IMR-90 (cell line): ENCODE data around the gene AKR1A1.

Source experiments
- BHLHE40 ChIP-seq: fragments of 150-350 bp; IDR thresholded peaks from 2 replicates; pipeline ENCODE4 v1.6.1; 2016; ENCODE audit warnings: mild to moderate bottlenecking, low read depth, low read length
- CEBPB ChIP-seq: IDR thresholded peaks from 2 replicates; pipeline ENCODE4 v1.6.1; 2012; ENCODE audit warnings: low read depth, low read length, improper control_type of control experiment
- CHD1 ChIP-seq: IDR thresholded peaks from 2 replicates; pipeline ENCODE4 v1.6.1; 2012; ENCODE audit warnings: low read depth, low read length, improper control_type of control experiment
- MAFK ChIP-seq: IDR thresholded peaks from 2 replicates; pipeline ENCODE4 v1.6.1; 2012; ENCODE audit warnings: low read depth, low read length, improper control_type of control experiment
- MAZ ChIP-seq: IDR thresholded peaks from 2 replicates; pipeline ENCODE4 v1.6.1; 2012; ENCODE audit warnings: low read depth, mild to moderate bottlenecking, low read length, improper control_type of control experiment, moderate library complexity, borderline replicate concordance
- MXI1 ChIP-seq: IDR thresholded peaks from 2 replicates; pipeline ENCODE4 v1.6.1; 2012; ENCODE audit warnings: low read depth, mild to moderate bottlenecking, low read length, moderate library complexity, borderline replicate concordance
- POLR2A ChIP-seq: IDR thresholded peaks from 2 replicates; pipeline ENCODE4 v1.6.1; 2012; ENCODE audit warnings: mild to moderate bottlenecking, low read depth, low read length
- RCOR1 ChIP-seq: IDR thresholded peaks from 2 replicates; pipeline ENCODE4 v1.6.1; 2012; ENCODE audit warnings: mild to moderate bottlenecking, low read length, improper control_type of control experiment; ENCODE audit not compliant: insufficient replicate concordance
- SMC3 ChIP-seq: fragments of 150-350 bp; IDR thresholded peaks from 2 replicates; pipeline ENCODE4 v1.6.1; 2016; ENCODE audit warnings: low read depth, mild to moderate bottlenecking, antibody characterized with exemption, low read length, moderate library complexity
- TF ChIP-seq, protein P1 (sequence below): conservative IDR thresholded peaks from 2 replicates; pipeline ENCODE4 v1.5.1; 2012; ENCODE audit warnings: mild to moderate bottlenecking, low read depth, low read length, improper control_type of control experiment
- TF ChIP-seq, protein P2 (sequence below): fragments of 150-350 bp; IDR thresholded peaks from 2 replicates; pipeline ENCODE4 v1.6.1; 2016; ENCODE audit warnings: low read depth, mild to moderate bottlenecking, low read length, moderate library complexity, borderline replicate concordance
- TF ChIP-seq, protein P3 (sequence below): fragments of 150-350 bp; IDR thresholded peaks from 2 replicates; pipeline ENCODE4 v1.6.1; 2017; ENCODE audit warnings: mild to moderate bottlenecking, antibody characterized with exemption, low read length, low read depth

DNA sequence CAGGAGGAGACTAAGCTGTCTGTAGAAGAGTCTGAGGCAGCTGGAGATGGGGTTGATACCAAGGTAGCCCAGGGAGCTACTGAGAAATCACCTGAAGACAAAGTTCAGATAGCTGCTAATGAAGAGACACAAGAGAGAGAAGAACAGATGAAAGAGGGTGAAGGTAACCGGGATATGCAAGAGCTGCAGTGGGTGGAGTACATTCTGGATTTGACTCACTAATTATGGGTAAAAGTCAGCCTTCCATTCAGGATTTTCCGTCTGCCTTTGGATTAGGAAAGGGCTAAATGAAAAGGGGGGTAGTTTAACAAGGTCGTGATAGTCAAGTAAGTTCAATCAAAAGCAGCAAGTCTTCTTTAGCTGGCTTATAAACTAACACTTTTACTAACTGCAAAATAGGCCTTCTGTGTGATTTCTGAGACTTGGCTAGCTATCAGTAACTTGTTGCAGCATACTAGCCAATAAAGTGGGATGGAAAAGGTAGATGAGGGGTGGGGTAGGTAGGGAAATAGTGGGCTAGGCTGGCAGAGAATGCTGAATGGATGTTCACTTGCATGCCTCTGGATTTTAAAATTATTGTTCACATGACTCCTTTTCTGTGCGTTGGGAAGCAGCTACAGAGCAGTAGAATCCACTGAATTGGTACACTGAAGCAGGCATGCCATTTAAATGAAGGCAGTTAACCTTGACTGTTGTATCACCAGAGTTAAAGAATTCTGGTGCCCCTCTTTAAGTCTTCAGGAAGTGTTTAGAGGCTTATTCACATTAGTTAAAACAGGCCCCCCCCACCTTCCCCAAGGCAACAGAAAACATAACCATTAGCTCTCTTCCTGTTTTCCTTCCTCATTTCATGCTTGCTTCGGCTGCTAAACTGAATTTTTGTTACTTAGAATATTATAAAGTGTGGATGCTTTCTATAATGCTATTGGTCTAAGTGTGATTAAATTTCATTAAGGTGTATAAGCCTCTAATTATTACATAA, 57.8 kb downstream of the AKR1A1 start:
- no peak for TF ChIP-seq RCOR1
- no peak for TF ChIP-seq CHD1
- TF ChIP-seq, protein P1, sequence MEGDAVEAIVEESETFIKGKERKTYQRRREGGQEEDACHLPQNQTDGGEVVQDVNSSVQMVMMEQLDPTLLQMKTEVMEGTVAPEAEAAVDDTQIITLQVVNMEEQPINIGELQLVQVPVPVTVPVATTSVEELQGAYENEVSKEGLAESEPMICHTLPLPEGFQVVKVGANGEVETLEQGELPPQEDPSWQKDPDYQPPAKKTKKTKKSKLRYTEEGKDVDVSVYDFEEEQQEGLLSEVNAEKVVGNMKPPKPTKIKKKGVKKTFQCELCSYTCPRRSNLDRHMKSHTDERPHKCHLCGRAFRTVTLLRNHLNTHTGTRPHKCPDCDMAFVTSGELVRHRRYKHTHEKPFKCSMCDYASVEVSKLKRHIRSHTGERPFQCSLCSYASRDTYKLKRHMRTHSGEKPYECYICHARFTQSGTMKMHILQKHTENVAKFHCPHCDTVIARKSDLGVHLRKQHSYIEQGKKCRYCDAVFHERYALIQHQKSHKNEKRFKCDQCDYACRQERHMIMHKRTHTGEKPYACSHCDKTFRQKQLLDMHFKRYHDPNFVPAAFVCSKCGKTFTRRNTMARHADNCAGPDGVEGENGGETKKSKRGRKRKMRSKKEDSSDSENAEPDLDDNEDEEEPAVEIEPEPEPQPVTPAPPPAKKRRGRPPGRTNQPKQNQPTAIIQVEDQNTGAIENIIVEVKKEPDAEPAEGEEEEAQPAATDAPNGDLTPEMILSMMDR = no peak
- TF ChIP-seq POLR2A = no peak
- TF ChIP-seq BHLHE40 = no peak
- TF ChIP-seq MAZ = no peak
- TF ChIP-seq, protein P2, sequence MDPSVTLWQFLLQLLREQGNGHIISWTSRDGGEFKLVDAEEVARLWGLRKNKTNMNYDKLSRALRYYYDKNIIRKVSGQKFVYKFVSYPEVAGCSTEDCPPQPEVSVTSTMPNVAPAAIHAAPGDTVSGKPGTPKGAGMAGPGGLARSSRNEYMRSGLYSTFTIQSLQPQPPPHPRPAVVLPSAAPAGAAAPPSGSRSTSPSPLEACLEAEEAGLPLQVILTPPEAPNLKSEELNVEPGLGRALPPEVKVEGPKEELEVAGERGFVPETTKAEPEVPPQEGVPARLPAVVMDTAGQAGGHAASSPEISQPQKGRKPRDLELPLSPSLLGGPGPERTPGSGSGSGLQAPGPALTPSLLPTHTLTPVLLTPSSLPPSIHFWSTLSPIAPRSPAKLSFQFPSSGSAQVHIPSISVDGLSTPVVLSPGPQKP = no peak
- TF ChIP-seq CEBPB = no peak
- TF ChIP-seq, protein P3, sequence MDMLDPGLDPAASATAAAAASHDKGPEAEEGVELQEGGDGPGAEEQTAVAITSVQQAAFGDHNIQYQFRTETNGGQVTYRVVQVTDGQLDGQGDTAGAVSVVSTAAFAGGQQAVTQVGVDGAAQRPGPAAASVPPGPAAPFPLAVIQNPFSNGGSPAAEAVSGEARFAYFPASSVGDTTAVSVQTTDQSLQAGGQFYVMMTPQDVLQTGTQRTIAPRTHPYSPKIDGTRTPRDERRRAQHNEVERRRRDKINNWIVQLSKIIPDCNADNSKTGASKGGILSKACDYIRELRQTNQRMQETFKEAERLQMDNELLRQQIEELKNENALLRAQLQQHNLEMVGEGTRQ = no peak
- TF ChIP-seq MXI1 = no peak
- no peak for TF ChIP-seq SMC3
- no peak for TF ChIP-seq MAFK
